Hepatocyte (in vitro differentiated cells): ENCODE measurements around the gene CDC42EP5.
"Not testable (repeated sequence)": the region's sequence is repeated elsewhere in the genome, so short reads cannot be mapped to it uniquely, and the experiment has no call there.

Source experiments
- CTCF ChIP-seq: fragments of 200-600 bp; sonication (generic); IDR thresholded peaks from 2 replicates; pipeline ENCODE4 v1.5.1; 2016; ENCODE audit warnings: antibody characterized with exemption, mild to moderate bottlenecking; ENCODE audit not compliant: poor library complexity
- EZH2 ChIP-seq: fragments of 200-600 bp; sonication (generic); IDR thresholded peaks from 2 replicates; pipeline ENCODE4 v1.6.1; 2016; ENCODE audit warnings: antibody characterized with exemption, mild to moderate bottlenecking, borderline replicate concordance
- EZH2phosphoT487 ChIP-seq: fragments of 200-600 bp; sonication (generic); IDR thresholded peaks from one replicate; pipeline ENCODE4 v1.6.1; 2018; ENCODE audit warnings: antibody characterized with exemption, mild to moderate bottlenecking, low read depth, moderate library complexity; ENCODE audit not compliant: unreplicated experiment, severe bottlenecking

- not testable (repeated sequence) for TF ChIP-seq EZH2phosphoT487, CTCF, EZH2
Measured at GRCh38 chr19:54497747-54498450, 24.8 kb upstream of the CDC42EP5 start.
